Activated CD4-positive, CD25-positive, alpha-beta regulatory T cell (primary cell): Measurements from ENCODE around the gene RABEPK.
"Not testable (repeated sequence)": the region's sequence is repeated elsewhere in the genome, so short reads cannot be mapped to it uniquely, and the experiment has no call there.

Source experiments
- DNase-seq, 4 experiments: peaks; one replicate each; lab custom pipeline; 2025; lab: John Stamatoyannopoulos, UW

Gene RABEPK, protein sequence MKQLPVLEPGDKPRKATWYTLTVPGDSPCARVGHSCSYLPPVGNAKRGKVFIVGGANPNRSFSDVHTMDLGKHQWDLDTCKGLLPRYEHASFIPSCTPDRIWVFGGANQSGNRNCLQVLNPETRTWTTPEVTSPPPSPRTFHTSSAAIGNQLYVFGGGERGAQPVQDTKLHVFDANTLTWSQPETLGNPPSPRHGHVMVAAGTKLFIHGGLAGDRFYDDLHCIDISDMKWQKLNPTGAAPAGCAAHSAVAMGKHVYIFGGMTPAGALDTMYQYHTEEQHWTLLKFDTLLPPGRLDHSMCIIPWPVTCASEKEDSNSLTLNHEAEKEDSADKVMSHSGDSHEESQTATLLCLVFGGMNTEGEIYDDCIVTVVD

DNA sequence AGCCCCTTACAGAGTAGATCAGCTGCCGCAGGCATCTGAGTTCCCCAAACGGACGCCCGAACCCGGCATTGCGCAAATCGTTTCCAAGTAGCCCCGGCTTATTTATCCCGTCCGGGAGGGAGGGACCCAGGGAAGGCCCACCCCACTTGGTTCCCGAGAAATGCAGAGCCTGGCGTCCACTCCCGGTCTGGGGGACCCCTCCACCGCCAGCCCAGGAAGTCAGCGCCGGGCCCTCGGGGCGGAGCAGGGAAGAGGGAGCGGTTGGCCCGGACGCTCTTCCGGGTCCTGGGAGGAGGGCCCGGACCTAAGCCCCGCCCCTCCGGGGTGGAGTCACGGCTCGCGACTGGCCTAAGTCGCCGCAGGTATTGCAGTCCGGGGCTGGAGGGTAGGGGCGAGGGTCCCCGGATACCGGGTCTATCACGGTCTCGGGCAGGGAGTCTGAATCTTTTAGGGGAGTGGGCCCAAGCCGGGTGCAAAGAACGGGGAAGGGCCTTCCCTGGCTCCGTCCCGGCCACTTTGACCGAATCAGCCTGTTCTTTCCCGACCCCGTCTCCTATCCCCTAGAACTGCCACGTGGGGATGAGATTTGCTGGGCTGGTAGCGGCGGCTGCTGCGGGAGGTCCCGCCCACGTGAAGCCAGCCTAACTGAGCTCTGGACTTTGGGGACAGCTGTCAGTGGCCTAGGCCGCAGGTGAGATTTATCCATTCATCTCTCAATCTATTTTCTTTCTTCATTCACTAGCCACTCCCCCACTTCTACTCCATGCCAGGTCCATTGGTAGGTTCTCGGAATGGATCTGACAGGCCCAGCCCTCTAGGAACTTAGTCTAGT is at the start of gene RABEPK:
RABEPK (plus strand) TSS at position 327 of the 832 bp plus-strand sequence. CDS start 2,472 bp downstream, outside the sequence.
- DNase-seq: peak; percentile 78 to 87 (median 82)

- no peak for DNase-seq
Measured at GRCh38 chr9:125151730-125152129, 48.6 kb upstream of the RABEPK start.

DNA sequence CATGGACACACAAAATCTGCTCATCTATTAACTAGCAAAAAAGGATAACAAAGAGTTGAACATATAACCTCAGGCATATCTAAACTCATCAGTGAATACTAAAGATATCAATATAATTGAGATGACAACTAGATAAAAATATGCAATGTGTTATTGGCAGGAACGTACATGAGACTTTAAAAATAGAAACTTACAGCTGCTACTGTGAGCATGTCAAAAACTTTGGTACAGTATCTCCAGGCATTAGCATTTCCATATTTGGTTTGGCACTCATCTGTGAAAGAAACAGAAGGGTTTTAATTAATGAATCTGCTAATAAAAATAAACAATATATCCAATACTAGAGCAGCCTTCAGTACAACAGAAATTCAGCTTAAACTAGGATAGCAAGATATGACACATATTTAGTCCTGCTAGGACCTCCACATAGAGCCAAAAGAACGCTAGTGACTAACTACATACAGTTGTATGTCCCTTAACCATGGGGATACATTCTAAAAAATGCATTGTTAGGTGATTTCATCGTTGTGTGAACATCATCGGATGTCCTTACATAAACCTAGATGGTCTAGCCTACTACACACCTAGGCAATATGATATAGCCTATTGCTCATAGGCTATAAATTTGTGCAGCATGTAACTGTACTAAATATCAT is 46.5 kb upstream of the RABEPK start:
- DNase-seq: no peak

DNA sequence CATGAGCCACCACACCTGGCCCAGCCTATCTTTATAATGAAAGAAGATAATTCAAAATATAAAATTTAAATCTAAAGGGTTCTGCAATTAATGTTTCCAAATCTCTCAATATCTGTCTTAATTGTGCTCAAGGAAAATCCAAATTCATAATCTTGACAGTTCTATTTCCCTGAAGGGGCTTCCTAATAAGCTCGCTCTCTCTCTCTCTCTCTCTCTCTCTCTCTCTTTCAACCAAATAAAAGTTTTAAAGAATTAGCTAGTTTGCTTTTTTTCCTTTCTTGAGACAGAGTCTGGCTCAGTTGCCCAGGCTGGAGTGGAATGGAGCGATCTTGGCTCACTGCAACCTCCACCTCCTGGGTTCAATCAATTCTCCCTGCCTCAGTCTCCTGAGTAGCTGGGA is 43.8 kb upstream of the RABEPK start:
- no peak for DNase-seq

DNA sequence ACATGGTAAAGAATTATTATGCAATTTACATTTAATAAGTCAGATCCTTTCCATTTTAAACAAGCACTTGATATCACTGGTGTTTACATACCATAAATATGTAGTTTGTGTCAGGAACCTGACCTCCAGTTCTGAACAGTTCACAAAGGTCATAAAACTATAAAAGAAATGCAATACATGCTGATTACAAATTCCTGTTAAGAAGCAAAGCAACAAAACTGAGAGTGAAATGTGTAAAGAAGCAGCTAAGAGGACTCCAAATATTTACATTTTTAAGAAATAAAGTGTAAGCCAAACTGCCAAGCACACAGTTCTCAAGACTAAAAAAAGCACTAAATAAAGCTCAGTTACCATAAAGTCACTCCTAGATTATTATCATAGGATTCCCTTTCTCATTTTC is 39.6 kb upstream of the RABEPK start:
- DNase-seq: no peak

GRCh38 chr9:125161284-125161918 is 38.9 kb upstream of the RABEPK start:
- DNase-seq: no peak

- DNase-seq: not testable (repeated sequence)
Measured at GRCh38 chr9:125162891-125163290, 37.5 kb upstream of the RABEPK start.

- no peak for DNase-seq
Measured at GRCh38 chr9:125166762-125167161, 33.6 kb upstream of the RABEPK start.

DNA sequence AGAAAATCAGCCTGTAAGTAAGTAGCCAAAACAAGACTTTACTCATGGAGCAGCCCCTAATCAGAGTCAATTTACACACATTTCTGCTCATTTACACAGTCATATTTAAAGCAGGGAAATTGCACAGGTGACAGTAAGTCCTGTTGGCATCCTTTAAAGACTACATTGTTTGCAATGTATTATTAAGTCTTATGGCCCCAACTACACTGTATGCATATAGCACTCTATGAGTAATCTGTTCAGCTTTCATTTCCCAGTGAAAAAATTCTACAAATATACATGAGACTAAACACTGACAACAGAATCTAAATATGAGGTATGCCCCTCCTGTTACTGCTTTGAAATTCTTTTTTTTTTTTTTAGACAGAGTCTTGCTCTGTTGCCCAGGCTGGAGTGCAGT is 30.4 kb upstream of the RABEPK start:
- no peak for DNase-seq

GRCh38 chr9:125172031-125172755 is 28.1 kb upstream of the RABEPK start:
- no peak for DNase-seq

GRCh38 chr9:125176636-125177035 is 23.7 kb upstream of the RABEPK start:
- DNase-seq: no peak

- DNase-seq: no peak
Measured at GRCh38 chr9:125177888-125178287, 22.5 kb upstream of the RABEPK start.

GRCh38 chr9:125179776-125180175 is 20.6 kb upstream of the RABEPK start:
- not testable (repeated sequence) for DNase-seq

GRCh38 chr9:125180876-125181275 is 19.5 kb upstream of the RABEPK start:
- DNase-seq: no peak

- DNase-seq: not testable (repeated sequence)
Measured at GRCh38 chr9:125181756-125182155, 18.6 kb upstream of the RABEPK start.

- no peak for DNase-seq
Measured at GRCh38 chr9:125183054-125183453, 17.3 kb upstream of the RABEPK start.

DNA sequence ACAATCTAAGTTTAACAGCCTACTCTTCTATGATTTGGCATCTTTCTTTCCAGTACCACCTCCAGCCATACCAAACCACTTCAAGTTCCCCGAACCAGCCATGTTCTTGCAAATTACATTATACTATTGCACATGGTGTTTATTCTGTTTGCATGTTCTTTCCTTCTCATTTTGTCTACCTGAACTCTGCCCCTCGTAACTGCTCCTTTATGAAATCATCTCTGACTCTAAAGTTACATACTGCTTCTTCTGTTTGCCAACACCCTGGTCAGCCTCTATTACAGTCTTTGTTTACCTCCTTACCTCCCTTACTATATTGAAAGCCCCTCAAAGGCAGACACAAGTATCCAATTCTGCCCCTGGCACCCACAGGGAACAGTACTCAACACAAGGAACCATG is 16.8 kb upstream of the RABEPK start:
- DNase-seq: no peak

GRCh38 chr9:125189011-125189360 is 11.4 kb upstream of the RABEPK start:
- DNase-seq: peak in 2 of 4 experiments; percentile 8 to 21

DNA sequence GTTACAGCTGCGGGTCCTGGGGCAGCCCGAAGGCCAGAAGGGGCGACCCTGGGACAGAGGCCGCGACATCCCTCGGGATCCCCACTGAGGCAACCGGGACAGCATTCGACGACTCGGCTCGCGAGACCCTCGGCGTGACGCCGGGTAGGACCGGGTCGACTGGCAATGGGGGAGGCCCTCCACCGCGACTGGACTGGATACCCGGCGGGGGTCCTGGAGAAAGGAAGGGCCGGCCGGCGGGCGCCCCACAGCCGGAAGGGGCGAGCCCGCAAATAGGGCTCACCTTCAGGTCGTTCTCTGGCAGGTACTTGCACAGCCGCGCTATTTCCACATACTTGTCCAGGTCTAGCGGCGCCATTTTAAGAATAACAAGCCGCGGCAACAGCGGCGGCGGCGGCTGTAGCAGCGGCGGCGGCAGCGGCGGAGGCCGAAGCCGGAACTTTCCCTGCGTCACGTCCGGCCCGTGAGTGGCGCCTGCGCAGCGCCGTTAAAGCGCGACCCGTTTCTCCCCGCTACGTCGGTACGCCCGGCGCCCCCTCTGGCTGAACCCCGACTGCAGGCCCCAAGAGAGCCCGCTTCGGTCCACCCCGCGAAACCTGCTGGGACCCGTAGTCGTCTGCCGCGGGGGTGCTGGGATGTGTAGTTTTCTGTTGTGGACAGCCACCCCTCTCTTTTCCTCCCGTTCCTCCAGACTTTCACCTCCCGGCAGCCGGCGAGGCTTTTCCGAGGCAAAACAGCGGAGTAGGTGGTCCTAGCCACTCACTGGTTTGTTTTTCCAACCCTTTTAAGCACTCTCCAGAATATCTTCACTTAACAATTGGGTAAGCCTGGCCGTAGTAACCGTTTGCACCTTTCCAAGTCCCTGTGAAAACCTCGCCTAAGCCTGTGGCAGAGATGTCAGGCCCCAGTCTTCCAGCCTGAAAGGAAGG is 10.7 kb upstream of the RABEPK start, which contains the start of gene PPP6C:
PPP6C (minus strand) TSS at position 443 of the 929 bp plus-strand sequence; CDS start at position 358, 85 bp downstream.
- DNase-seq: peak; percentile 90 to 97 (median 96)

DNA sequence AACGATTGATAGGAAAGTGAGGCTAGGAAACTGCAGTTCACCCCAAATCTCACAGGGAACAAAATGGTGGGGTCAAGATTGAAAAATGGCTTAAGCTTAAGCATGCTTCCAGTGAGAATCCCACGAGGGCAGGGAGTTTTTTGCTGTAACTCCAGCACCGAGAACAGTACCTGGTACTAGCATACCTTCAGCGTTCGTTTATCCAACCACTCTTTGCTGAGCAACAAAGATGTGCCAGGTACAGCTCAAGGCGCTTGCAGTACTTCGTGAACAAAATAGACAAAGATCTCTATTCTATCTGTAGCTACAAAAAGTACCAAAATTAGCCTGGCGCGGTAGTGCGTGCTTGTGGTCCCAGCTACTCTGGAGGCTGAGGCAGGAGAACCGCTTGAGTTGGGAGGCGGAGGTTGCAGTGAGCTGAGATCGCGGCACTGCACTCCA is 10.0 kb upstream of the RABEPK start:
- no peak for DNase-seq
